NCI-H146 treated with DMSO at 0.1 percent for 48 hours (cell line): ENCODE measurements around the gene FSTL4.
A peak's percentile ranks its signal among the peaks of the same experiment; 100 is the strongest.

Source experiments
- DNase-seq: peaks from one replicate; lab custom pipeline; 2025; ENCODE audit not compliant: unreplicated experiment; lab: John Stamatoyannopoulos, UW

FSTL4 gene

GRCh38 chr5:133249593-133249992 lies 362.7 kb downstream of the FSTL4 start:
- no peak for DNase-seq

DNA sequence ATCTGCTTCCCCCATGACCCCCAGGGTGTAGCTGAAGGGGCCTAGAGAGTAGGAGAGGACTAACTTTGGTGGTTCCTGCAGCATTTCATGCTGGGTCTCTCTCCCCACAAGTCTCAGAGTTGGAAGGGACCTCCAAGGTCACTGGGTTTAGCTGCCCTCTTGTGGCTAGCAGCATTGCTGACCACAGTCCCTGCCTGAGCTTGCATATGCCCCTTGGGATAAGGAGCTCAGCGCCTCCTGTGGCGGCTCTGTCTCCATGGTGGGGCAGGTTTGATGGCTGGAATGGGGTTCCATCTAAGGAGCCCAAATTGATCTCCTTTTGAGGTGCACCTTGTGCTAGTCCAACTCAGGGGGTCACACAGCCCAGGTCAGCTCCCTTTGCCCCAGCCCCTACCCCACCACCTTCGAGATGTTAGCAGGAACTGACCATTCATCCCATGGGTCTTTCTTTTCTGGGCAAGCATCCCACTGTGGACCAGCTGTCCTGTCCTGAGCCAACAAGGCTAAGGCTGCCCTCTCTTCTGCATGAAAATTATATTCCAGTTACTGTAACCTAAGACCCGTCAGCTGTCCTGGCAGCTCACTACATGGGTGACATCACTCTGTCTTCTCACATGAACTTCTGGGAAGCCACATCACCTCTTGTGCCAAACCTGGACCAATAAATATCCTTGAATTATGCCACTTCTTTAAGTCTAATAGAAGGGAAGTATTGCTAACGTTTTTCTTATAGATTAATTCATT lies 364.3 kb downstream of the FSTL4 start:
- no peak for DNase-seq

GRCh38 chr5:133247151-133247709 lies 365.1 kb downstream of the FSTL4 start:
- no peak for DNase-seq

- no peak for DNase-seq
These were observed 365.8 kb downstream of the FSTL4 start for GRCh38 chr5:133246376-133247150.

DNA sequence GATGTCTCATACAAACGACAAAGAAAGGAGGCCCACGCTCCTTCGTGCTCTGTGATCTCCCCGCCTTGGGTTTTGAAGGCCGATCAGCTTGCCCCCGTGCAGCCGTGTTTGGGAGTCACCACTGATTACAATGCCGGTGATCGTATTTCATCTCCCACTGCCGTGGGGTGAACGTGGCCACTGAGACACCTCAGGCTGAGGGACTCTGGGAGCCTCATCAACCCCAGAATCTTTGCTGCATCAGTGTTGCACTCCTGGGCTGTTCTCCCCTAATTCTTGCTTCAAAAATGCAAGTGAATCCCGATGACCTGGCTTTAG lies 366.3 kb downstream of the FSTL4 start:
- DNase-seq, result no peak

- DNase-seq, result no peak
These were observed 366.9 kb downstream of the FSTL4 start for GRCh38 chr5:133245191-133246052.

- DNase-seq, result peak; percentile 14
These were observed 368.1 kb downstream of the FSTL4 start for GRCh38 chr5:133244242-133244641.

DNA sequence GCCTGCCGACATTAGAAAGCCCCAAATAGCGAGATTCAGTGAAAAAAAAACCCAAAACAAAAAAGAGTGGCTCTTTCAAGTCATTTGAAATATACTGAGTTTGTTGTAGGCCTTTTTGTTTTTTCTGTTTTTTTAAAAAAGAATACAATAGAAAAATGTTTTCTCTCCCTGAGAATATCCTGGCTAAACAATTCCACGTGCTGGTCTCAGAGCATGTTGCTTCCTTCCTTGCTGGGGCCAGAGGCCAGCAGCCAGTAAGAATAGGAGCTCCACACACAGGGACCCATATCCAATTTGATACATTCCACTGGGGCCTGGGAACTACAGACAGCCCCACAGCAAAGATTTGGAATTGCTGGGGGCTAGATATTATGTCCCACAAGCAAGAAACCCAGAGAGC lies 369.1 kb downstream of the FSTL4 start:
- DNase-seq, result no peak

DNA sequence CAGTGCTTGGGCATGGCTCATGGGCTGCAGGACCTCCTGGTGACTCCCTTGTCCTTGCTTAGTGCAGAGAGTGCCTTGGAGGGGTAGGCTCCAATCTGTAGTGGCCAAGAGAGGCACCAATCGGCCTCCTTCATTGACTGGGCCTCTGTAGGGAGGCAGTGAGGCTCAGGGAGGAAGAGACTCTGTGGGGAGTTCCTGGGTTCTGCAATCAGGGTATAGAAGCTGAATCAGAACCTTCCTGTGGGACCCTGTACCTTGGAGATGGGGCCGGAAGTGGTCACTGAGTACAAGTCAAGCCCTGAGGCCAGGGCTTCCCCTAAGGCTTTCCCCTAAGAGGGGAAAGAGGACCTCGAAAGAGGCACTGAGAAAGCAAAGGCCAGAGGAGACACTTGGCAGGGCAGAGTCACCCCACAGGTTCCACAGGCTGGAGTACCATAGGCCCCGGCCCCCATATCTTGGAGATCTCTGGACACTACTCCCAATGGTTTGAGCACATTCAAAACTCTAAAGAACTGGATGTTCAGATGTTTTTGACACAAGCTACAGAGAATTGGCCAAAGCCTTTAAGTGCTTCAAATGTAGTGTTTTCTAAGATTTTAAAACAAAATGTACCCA lies 370.0 kb downstream of the FSTL4 start:
- no peak for DNase-seq

GRCh38 chr5:133241179-133242092 lies 370.9 kb downstream of the FSTL4 start:
- DNase-seq, result no peak

GRCh38 chr5:133240425-133241091 lies 371.8 kb downstream of the FSTL4 start:
- peak; percentile 82 for DNase-seq

- no peak for DNase-seq
These were observed 373.7 kb downstream of the FSTL4 start for GRCh38 chr5:133238426-133239205.

DNA sequence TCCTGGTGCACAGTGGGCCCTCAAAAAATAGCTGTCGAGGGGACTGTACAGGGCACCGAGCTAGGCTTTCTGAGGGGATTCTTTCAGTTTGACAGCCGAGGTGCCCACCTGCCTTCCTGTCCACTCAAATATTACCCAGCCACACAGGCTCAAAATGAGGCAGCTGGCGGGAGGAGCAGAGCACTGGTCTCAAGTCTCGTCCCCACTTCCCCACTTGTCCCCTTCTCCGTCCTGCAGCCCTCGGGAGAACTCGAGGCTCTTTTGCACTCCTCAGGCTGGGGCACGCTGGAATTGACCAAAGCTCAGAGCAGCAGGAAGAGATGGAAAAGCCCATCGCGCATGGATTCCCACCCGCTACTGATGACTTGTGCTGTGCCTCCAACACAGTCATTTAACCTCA lies 375.4 kb downstream of the FSTL4 start:
- no peak for DNase-seq

- no peak for DNase-seq
These were observed 375.8 kb downstream of the FSTL4 start for GRCh38 chr5:133236541-133236951.

GRCh38 chr5:133235696-133236426 lies 376.5 kb downstream of the FSTL4 start:
- no peak for DNase-seq

- no peak for DNase-seq
These were observed 377.4 kb downstream of the FSTL4 start for GRCh38 chr5:133234911-133235310.

- DNase-seq, result no peak
These were observed 378.1 kb downstream of the FSTL4 start for GRCh38 chr5:133234273-133234672.

DNA sequence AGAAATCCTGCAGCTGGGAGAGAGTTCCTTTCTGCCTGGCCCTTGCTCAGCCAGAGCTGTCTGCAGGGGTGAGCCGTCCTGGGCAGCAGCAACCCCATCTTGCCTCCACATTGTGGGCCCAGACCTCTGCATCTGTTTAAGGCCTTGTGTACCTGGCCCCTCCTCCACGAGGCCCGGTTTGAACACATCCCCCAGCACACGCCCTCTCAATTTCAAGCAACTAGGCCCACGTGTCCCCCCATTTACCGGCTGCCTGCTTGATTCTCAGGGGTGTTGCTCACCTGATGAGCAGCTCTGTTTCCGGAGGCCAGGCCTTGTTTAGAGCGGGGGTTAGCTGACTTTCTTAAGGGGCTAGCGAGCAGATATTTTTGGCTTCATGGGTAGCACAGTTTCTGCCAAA lies 378.7 kb downstream of the FSTL4 start:
- no peak for DNase-seq
